NCI-H69 (cell line): Measurements from ENCODE around the gene NELFB.

Source experiments
- DNase-seq: peaks from one replicate; lab custom pipeline; 2025; lab: John Stamatoyannopoulos, UW

The NELFB gene

GRCh38 chr9:137247135-137247915 is 7.8 kb upstream of the NELFB start:
- DNase-seq: no peak

DNA sequence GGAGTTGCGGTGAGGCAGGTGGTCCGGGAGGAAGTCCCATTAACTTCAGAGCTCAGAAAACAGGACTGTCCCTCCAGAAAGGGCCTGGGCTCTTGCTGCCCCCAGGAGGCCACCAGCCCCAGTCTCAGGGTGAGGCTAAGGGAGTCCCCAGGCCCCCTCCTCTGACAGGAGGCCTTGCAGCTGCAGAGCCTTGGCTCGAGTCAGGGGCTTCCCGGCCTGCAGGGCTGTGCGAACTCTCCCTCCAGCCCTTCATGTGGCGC is 7.3 kb upstream of the NELFB start:
- no peak for DNase-seq

- DNase-seq: peak; percentile 75
Measured at GRCh38 chr9:137250329-137251193, 4.6 kb upstream of the NELFB start.

DNA sequence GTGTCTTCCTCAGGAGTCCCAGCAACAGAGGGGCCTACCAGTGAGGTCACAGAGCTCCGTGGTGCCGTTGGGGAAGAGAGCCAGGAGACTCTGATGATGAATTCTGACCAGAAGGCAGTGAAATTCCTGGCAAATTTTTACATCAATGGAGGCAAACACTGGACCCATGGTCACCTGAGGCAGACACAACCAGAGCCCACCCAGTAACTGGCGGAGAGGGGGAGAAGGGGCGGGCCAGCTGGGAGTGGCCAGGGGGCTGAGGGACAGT is 4.0 kb upstream of the NELFB start, which contains the start of gene STPG3:
TSS of gene STPG3 (plus strand) at position 93 of the 268 bp plus-strand sequence. CDS start at position 94, 1 bp downstream.
- DNase-seq: no peak

DNA sequence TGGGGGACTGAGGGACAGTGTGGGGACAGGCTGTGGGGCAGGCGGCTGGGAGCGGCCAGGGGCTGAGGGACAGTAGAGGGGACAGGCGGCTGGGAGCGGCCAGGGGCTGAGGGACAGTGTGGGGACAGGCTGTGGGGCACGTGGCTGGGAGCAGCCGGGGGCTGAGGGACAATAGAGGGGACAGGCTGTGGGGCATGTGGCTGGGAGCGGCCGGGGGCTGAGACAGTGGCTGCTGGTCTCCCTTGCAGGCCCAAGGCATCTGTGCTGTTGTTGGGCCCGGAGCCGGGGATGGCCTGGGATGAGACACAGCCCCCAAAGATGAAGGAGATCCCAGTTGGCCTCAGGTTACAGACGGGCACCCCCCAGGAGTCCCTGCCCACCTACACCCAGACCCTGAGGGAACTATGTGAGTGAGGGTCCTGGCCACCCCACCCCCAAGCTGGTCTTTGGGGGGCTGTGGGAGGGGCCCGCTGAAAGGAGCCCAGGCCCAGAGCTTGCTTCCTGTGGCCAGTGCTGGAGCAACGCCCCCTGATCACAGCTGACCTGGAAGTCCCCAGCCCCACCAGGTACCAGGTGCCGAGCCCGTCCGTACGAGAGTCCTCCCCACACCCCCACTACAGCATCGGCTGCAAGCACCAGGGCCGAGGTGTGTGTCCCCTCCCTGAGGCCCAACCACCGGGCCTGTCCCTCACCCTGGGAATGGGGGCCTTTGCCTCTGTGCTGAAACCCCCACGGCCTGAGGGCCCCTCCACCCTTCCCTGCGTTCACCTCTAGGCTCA is 3.4 kb upstream of the NELFB start:
- no peak for DNase-seq

DNA sequence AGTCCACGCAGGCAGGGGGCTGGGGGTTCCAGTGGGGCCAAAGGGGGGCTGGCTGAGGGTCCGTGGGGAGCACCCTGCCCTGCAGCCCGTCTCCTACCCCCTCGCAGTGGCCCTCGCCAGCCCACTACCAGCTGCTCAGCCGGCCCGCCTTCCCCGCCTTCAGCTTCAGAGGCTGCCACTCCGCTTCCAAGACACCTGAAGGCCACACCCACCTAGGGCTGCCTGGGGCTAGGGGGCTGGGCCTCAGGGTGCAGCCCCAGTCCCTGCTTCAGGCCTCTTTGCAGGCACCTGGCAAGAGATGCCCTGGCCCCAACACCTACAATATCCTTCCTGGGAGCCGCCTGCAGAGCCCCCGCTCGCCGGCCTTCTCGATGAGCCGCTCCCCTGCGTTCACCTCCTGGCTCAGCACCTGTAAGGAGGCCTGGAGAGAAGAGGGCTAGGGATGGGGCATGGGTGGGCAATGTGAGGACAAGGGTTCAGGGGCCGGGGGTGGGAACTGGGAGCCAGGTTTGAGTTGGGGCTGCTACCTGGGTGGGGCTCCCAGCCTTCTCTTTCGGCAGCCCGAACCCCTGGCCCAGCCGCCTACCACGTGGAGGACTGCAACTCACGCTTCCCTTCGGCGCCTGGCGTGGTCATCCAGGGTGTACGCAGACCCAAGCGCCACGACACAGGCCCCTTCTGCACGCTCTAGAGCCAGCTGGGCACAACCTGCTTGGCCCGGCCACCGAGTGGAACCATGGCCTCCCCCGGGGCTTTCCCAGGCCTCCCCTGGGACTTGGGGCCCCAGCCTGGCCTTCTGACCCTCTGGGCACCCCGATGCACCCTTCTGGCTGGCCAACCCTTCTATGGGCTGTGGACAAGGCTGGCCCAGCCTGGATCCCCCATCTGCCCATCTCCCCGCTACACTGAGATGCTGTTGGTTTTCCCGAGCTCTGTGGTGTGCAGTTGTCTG is 2.3 kb upstream of the NELFB start:
- peak; percentile 72 for DNase-seq

DNA sequence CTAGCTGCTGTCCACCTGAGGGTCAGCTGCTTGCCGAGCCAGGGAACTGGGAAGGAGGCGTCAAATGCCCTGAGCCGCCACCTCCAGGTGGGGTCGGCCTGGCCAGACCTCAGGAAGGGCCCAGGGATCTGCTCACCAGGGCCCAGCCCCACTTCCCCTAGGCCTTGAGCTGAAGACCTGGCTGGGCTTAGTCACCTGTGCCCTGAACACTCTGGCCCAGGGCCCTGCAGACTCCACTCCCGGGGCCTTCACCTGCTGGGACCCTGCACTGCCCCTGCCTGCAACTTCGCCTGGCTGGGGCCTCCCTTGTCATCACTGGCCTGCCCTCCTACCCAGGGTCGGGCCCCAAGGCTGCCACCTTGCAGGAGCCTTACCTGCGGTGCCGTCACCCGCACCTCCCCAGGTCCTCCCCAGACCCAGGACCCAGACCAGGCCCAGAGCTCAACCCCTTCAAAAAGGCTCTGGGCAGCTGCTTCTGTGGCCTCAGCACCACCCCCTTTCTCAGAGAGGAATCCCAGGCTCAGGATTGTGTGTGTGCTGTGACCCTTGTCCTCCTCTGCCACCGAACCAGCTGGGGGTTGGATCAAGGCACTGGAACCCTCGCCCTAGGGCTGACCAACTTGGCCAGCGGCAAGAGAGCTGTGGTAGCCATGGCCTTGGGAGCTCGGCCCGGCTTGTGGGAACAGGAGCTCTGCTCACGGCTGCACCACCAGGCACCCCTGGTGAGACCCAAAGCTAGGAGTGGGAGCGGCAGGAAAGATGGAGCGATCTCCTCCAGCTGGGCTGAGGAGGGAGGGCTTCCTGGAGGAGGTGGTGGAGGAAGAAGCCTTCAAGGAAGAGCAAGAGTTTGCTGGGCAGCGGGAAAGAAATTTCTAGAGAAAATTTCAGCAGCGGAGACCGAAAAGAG is 1.2 kb upstream of the NELFB start:
- peak; percentile 65 for DNase-seq

DNA sequence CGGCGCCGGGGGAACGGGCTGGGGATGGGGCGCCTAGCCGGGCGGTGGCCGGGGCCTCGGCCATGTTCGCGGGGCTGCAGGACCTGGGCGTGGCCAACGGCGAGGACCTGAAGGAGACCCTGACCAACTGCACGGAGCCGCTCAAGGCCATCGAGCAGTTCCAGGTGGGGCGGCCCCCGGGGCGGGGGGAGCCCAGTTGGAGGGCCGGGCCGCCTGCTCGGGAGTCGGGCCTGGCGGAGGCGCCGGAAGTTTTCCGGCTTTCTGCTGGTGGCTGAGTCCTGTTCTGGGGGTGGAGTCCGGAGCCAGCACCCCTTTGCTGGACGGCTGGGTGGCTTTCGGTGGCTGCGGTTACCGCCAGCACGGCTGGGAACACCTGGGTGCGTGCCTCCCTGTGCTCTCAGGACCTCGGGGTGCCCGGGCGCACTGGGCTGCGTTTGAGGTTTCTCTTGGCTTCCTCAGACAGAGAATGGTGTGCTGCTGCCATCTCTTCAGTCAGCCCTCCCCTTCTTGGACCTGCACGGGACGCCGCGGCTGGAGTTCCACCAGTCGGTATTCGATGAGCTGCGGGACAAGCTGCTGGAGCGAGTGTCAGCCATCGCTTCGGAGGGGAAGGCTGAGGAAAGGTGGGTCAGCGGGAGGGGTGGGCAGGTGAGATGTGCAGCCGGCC is 454 bp downstream of the NELFB start:
- peak; percentile 75 for DNase-seq

DNA sequence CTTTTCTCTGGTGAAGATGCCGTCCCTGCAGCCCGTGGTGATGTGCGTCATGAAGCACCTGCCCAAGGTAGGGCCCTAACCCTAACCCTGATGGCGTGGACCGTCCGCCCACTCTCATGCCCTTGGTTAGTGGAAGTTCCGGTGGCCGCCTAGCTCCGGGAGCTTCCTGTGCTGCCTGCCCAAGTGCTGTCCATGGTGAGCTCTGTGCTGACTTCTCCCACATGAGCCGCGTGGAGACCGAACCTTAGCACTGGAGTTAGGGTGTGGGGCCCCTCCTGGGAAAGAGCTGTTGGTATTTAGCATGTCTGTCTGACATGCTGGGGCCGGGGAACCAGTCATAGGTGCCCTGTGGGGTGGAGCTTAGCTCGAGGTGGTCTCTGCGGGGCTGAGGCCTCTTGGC is 1.2 kb downstream of the NELFB start:
- DNase-seq: no peak

- no peak for DNase-seq
Measured at GRCh38 chr9:137256856-137257255, 1.7 kb downstream of the NELFB start.

- peak; percentile 61 for DNase-seq
Measured at GRCh38 chr9:137262173-137262908, 7.2 kb downstream of the NELFB start.

- no peak for DNase-seq
Measured at GRCh38 chr9:137262909-137263285, 7.8 kb downstream of the NELFB start.

GRCh38 chr9:137263506-137263905 is 8.4 kb downstream of the NELFB start:
- no peak for DNase-seq

DNA sequence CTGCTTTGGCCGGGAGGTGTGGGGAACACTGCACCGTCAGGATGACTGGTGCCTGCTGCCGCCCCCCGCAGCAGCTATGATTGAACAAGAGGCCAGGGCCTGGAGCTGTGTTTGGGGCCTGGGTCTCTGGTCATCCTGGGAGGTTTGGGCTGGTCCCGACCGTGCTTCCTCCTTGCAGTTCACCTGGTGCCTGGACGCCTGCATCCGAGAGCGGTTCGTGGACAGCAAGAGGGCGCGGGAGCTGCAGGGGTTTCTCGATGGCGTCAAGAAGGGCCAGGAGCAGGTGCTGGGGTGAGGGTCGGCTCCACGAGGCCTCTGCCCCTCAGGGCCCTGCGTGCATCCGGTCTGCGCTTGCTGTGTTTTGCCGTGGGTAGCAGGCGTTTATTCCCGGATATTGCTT is 8.9 kb downstream of the NELFB start:
- DNase-seq: no peak

GRCh38 chr9:137265496-137266161 is 10.5 kb downstream of the NELFB start:
- no peak for DNase-seq

DNA sequence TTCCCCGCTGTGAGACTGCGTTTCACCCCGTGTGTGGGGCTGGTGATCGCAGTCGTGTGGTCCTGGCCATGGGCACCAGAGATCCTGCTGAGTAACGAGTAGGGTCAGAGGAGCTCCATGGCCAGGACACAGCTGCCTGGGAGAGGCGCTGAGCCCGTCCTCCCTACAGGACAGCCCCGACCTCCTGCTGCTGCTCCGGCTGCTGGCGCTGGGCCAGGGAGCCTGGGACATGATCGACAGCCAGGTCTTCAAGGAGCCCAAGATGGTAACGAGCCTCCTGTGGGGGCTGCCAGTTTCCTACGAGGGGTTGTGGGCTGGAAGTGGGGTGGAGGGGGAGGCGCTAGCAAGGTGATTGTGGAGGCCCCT is 11.0 kb downstream of the NELFB start:
- no peak for DNase-seq

- no peak for DNase-seq
Measured at GRCh38 chr9:137266585-137267453, 11.7 kb downstream of the NELFB start.

DNA sequence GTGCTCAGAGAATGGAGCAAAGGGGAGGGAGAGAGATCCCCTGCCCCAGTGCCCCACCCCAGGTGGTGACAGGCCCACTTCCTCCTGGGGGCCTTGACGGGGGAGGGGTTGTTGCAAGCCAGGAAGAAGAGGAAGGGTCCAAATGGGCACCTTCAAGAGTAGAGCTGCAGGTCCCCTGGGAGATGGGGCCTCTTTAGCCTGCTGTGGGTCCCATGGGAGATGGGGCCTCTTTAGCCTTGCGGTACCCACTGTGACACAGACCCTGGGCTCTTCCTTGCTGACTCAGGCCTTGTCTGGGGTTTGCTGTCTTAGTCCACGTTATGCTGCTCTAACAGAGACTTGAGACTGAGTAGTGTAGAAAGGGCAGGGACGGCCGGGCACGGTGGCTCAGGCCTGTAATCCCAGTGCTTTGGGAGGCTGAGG is 12.8 kb downstream of the NELFB start:
- DNase-seq: no peak
